ENCODE measurements around the gene PLPP1.

DNA sequence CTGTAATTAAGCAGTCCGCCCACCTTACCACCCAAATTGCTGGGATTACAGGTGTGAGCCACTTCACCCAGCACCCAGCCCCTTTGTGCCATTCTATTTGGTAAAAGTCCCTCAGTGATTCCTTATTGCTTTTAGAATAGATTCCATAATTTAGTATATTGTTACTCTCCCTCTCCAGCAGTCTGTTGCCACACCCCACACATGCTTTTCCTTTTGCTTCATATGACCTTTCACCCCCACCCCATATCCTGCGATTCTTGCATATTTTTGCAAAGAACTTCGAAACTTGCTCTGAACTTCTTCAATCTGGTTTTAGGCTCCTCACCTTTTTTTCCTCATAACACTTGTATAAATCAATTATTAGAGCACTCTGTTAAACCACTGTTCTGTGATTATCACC, 126.8 kb downstream of the PLPP1 start:
- TF ChIP-seq POLR2AphosphoS5 (IDR thresholded peaks at IDR 0.05; ENCODE audit: low read depth) (no peak), GABPA (IDR thresholded peaks at IDR 0.05; ENCODE audit: low read depth) (no peak)
- TF ChIP-seq, protein P1, sequence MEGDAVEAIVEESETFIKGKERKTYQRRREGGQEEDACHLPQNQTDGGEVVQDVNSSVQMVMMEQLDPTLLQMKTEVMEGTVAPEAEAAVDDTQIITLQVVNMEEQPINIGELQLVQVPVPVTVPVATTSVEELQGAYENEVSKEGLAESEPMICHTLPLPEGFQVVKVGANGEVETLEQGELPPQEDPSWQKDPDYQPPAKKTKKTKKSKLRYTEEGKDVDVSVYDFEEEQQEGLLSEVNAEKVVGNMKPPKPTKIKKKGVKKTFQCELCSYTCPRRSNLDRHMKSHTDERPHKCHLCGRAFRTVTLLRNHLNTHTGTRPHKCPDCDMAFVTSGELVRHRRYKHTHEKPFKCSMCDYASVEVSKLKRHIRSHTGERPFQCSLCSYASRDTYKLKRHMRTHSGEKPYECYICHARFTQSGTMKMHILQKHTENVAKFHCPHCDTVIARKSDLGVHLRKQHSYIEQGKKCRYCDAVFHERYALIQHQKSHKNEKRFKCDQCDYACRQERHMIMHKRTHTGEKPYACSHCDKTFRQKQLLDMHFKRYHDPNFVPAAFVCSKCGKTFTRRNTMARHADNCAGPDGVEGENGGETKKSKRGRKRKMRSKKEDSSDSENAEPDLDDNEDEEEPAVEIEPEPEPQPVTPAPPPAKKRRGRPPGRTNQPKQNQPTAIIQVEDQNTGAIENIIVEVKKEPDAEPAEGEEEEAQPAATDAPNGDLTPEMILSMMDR (IDR thresholded peaks at IDR 0.05; ENCODE audit: insufficient read depth, low read length): no peak
